ENCODE data around the gene SH3RF3.

The SH3RF3 gene

GRCh38 chr2:109454304-109454703 is 325.3 kb downstream of the SH3RF3 start:
- no peak for DNase-seq (ENCODE audit: low read depth)

GRCh38 chr2:109454765-109455394 is 325.9 kb downstream of the SH3RF3 start:
- DNase-seq (ENCODE audit: low read depth): no peak

DNA sequence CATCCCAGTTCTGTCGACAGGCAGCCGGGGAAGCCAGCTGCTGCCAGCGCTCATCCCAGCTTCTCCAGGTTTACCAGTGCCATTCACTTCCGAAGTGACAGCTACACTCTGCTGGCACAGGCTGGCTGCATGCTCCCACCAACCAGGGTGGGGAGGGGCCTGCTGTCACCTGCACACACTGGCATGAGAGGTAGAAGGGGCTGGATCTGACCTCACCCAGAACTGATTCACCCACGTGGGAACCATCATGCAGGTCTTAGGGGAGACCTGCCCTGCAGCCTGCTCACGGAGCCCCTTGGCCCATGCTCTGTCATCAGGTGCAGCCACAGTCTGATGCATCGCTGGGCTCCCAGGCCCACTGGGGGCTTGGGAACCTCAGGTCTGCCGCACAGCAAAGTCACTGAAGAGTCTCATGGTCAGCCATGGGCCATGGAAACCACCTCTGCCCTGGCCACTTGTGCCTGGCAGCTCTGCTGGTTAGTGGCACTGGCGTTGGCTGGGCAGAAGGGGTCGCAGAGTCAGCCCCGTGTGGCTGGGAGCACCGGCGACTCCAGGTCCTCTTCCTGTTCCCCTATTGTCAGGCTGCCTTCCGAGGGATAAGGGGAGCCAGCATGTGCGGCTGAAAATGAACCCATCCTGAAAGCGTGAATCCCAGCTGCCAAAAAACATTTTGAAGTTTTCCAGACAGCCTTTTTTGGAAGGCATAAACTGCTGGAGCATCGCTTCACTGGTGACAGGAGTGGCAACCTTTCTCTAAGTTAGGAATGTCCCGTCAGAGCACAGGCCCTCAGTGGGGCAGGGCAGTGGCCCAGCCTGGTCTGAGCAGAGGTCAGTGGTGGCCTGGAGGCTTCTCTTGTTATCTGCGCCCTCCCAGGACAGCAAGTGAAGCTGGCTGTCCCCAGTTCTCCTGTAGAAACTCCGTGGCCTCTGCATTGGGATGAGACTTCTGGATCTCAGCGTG is 327.0 kb downstream of the SH3RF3 start:
- no peak for DNase-seq (ENCODE audit: low read depth)

DNA sequence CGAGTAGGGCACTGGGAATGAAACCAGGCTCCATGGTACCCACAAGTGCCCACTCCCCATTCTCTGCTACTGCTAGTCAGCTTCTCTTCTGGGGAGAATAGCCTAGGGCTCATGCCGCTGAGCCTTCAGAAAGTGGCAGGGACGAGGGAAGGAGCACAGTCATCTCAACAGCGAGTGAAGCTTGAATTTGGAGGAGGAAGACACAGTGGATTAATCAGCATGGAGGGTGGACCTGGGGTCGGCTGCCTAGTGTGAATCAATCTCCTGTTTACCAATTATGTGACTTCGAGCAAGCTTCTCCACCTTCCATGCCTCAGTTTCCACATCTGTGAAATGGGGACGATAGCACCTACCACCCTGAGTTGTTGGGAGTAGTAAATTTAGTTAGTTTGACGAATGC is 327.8 kb downstream of the SH3RF3 start:
- no peak for DNase-seq (ENCODE audit: low read depth)

DNA sequence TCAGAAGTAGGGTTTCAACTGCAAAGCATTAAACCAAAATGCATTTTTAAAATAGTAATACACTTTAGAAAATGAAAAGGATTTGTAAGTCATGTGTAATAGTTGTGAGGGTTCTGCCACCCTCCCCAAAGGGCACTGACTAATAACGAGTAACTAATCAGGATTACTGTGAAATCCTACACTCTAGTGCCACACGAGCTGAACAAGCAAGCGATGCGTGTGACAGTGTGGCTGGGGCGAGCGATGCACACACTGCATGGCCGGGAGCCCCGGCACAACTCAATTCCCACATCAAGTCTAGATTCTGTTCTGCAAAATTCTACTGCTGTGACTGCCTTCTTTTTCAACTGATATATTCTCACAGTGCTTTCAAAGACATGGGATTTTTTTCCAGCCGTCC is 328.4 kb downstream of the SH3RF3 start:
- no peak for DNase-seq (ENCODE audit: low read depth)

DNA sequence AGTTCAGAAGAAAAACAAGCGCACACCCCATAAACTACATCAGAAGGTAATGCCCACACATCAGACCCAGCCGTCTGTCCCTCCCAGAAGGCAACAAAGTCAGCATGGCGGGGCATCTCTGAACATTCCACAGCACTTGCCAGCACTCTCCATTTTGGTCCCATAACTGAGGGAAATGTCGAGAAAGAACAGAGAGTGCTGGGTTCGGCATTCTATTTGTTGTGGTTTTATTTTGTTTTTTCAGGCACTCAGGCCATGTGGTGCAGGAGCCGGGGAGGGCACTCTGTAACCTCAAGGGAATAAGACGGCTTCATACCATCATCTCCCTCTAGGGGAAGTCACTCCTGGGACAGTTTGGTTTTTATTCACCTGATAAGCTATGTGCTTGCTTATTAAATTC is 328.8 kb downstream of the SH3RF3 start:
- no peak for DNase-seq (ENCODE audit: low read depth)

DNA sequence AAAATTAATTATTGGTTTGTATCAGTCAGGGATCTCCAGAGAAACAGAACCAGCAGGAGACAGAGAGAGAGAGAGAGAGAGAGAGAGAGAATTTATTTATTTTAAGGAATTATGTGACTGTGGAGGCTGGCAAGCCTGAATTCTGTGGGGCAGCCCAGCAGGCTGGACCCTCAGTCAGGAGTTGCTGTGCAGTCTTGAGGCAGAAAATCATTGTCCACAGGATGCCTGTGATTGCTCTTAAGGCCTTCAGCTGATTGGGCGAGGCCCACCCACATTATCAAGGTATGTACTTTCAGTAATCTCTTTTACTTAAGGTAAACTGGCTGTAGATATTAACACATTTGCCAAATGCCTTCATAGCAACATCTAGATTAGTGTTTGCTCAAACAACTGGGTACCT is 329.5 kb downstream of the SH3RF3 start:
- no peak for DNase-seq (ENCODE audit: low read depth)

- DNase-seq (ENCODE audit: low read depth): no peak
Measured at GRCh38 chr2:109459485-109459884, 330.5 kb downstream of the SH3RF3 start.

DNA sequence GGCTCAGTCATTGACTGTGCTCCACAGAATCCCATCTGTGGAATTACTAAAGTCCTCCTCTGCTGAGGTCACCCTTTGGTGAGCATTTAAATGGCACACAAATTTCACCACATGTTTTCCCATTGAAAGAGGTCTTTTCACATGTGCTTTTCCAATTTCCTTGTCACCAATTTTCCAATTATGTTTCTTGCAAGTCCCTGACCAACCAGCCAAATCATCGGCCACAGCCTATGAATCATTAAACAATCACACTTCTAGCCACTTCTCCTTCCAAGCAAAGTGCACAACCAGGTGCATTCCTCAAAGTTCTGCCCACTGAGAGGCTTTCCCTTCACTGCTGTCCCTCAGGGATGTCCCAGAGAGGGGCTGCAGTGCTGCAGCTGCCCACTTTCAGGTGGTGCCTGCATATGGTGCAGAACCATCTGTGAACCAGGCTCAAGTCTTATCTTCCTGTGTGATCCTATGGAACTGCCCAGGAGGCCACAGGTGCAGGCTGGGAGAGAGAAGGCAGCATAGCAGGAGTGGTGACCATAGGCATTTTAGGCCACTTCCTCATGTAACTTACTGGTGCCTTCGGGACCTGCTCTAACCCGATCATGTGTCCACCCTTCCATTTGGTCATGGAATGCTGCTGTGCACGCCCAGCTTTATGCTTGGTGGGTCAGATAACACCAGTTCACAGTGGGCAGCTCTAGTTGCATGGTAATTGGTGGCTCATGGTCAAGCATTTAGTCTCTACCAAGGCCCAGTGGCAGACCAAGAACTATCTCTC is 331.7 kb downstream of the SH3RF3 start:
- DNase-seq (ENCODE audit: low read depth): no peak

DNA sequence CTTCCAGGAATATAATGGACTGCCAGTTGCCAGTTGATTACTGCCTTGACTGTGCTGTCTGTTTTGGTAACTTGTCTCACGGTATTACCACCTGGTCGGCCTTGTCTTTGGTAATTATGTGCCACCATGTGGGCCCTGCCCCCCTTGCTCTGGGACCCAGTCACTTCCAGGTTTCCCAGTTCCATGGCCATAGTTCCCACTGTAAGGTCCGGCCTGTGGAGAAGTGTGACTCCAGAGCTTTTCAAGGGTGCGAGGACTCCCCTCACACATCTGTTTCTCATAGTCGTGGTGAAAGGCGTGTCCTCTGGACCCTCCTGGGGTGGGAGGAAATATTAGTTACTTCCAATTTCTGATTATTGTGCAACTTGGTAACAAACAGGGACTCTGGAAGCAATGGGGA is 334.2 kb downstream of the SH3RF3 start:
- DNase-seq (ENCODE audit: low read depth): no peak

DNA sequence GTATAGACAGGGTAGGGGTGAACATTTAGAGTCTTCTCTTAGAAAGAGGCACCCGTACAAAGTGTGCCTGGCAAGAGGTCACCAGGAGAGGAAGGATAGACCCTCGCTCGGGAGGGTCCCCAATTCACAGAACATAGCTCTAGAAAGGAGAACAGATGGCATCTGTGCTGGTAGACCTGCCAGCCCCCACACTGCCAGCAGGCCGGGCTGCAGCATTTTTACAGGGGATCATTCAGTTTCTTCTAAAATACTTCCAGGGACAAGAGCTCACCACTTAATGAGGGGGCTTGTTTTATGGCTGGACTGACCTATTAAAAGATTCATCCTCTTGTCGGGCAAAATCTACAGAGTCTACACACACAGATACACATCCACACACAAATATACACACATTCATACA is 334.9 kb downstream of the SH3RF3 start:
- DNase-seq (ENCODE audit: low read depth): no peak

- DNase-seq (ENCODE audit: low read depth): no peak
Measured at GRCh38 chr2:109466674-109467575, 337.9 kb downstream of the SH3RF3 start.

DNA sequence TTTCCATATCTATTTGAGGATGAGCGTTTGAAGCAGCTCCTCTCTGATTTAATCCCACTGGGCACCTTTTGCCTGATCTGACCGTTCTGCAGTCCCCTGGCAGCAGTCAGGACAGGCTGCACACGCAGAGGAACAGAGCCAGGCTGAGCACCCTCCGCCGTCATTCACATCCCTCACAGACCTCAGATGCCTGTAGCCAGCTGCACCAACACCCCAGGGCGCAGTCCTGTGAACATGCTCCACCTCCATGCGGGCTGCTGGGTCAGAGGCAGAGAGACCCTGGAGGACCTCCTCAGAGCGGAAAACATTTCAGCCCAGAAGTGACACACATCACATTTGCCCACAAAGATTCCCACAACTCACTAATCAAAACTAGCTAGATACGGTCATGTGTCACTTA is 338.7 kb downstream of the SH3RF3 start:
- no peak for DNase-seq (ENCODE audit: low read depth)

DNA sequence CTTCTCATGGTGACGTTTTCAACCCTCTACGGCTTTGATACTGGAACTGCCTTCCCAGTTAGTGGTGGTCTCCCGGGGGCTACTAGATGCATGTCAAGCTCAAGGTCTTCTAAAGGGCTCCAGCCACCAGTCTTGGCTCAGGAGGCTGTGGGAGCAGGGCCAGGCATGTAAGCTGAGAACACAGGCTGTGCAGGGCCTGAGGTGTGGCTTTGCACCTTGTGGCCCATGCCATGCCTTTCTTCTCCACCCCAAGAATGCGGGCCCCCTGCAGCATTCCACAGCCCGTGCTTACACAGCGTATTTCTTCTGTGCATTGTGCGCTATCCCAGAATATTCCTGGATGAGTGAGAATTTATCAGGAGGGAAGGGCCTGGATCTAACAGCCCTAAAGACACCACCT is 339.9 kb downstream of the SH3RF3 start:
- no peak for DNase-seq (ENCODE audit: low read depth)

GRCh38 chr2:109471658-109472057 is 342.7 kb downstream of the SH3RF3 start:
- DNase-seq (ENCODE audit: low read depth): no peak

DNA sequence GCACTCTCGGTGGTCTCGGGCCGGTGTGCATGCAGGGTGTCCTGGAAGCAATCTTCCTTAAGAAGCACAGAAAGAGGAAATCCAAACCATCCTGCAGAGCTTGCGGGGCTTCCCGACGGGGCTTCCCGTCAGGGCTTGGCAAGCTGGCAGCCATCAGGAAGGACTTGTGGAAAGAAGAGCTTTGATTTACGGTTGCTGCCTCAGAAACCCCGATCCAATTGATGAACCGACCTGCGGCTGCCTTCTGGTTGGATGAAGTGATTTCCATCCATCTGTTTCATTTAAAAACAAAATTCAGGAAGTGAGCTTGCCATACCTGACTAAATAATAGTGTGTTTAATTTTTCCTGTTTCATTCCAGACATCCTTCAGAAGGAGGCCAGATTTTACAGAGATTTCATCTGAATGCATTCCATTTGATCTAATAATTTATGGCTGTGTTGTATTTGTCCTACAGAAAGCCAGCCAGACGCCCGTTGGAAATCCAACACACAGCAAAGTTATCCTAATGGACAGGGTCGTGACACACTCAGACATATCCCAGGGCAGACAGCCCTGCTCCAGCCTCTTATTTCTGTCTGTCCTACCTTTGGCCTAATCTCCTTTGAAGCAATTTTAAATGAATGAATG is 343.4 kb downstream of the SH3RF3 start:
- DNase-seq (ENCODE audit: low read depth): no peak

GRCh38 chr2:109472974-109473373 is 344.0 kb downstream of the SH3RF3 start:
- DNase-seq (ENCODE audit: low read depth): no peak

GRCh38 chr2:109473616-109474318 is 344.8 kb downstream of the SH3RF3 start:
- DNase-seq (ENCODE audit: low read depth): no peak

DNA sequence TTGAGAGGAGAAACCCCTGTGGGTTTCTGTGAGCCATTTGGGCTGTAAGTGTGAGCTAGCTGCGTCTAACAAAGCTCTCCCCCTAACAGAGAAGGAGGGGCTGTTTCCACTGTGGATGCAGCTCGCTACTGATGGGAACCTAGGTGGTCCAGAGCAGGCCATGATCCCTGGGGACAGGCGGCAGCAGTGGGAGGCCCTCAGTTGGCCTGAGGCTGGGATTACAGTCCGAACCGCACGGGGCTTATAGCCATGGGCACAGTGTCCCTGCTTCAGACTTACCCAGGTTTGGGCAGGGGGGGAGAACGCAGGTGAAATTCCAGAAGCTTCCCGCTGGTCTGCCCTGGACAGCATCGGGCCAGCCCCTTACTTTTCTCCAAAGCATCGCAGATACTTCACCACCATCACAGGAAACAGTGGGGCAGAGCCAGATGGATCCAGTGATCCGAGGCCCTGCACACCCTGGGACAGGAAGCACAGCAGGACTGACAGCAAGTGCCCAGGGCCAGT is 345.4 kb downstream of the SH3RF3 start:
- DNase-seq (ENCODE audit: low read depth): no peak

- DNase-seq (ENCODE audit: low read depth): no peak
Measured at GRCh38 chr2:109475531-109476210, 346.7 kb downstream of the SH3RF3 start.
